OCI-LY3 (cell line): ENCODE data around the gene CARD19.

Experiments used
- H2AFZ ChIP-seq: fragments of 200-600, 300-600 bp; shearing (Covaris generic); 2 replicates; pipeline ENCODE4 v1.6.0; 2014; ENCODE audit warnings: antibody characterized with exemption, low read depth, low read length
- H3K27ac ChIP-seq: fragments of 200-600, 300-600 bp; sonication (generic); 2 replicates; pipeline ENCODE4 v1.5.1; 2014; ENCODE audit warnings: mild to moderate bottlenecking, low read length, moderate library complexity, mixed read lengths
- H3K27me3 ChIP-seq: fragments of 200-600, 300-600 bp; sonication (generic); 2 replicates; pipeline ENCODE4 v1.6.1; 2014; ENCODE audit warnings: low read depth, low read length, mixed read lengths
- H3K36me3 ChIP-seq: fragments of 200-600, 300-600 bp; sonication (generic); replicated peaks from 2 replicates; pipeline ENCODE3; 2014; ENCODE audit warnings: low read depth, low read length, mixed read lengths
- H3K4me1 ChIP-seq: fragments of 300-600, 200-600 bp; sonication (generic); 2 replicates; pipeline ENCODE4 v1.6.1; 2014; ENCODE audit warnings: low read length, mixed read lengths
- H3K4me2 ChIP-seq: fragments of 200-600, 300-600 bp; sonication (generic); 2 replicates; pipeline ENCODE4 v1.6.1; 2014; ENCODE audit warnings: low read length, mixed read lengths
- H3K4me3 ChIP-seq: fragments of 300-600, 200-600 bp; sonication (generic); 2 replicates; pipeline ENCODE4 v1.5.1; 2014; ENCODE audit warnings: antibody characterized with exemption, mild to moderate bottlenecking, low read length, moderate library complexity
- H3K79me2 ChIP-seq: fragments of 300-600, 200-600 bp; shearing (Covaris generic); 2 replicates; pipeline ENCODE4 v1.6.1; 2014; ENCODE audit warnings: mild to moderate bottlenecking, low read length, mixed read lengths
- H3K9ac ChIP-seq: fragments of 300-600, 200-600 bp; shearing (Covaris generic); 2 replicates; pipeline ENCODE4 v1.6.0; 2014; ENCODE audit warnings: mild to moderate bottlenecking, low read length, moderate library complexity
- H3K9me3 ChIP-seq: fragments of 200-600, 300-600 bp; shearing (Covaris generic); 2 replicates; pipeline ENCODE4 v1.6.1; 2014; ENCODE audit warnings: low read length, mixed read lengths; ENCODE audit not compliant: insufficient read depth
- H4K20me1 ChIP-seq: fragments of 200-600, 300-600 bp; sonication (generic); 2 replicates; pipeline ENCODE4 v1.6.1; 2016; ENCODE audit warnings: low read length, mixed read lengths; ENCODE audit not compliant: insufficient read depth
- CTCF ChIP-seq: fragments of 200-600, 300-600 bp; sonication (generic); IDR thresholded peaks from 2 replicates; pipeline ENCODE4 v1.5.1; 2014; ENCODE audit warnings: antibody characterized with exemption, low read length, low read depth
- EZH2phosphoT487 ChIP-seq: fragments of 200-600 bp; shearing (Covaris generic); IDR thresholded peaks from 2 replicates; pipeline ENCODE4 v1.6.1; 2018; ENCODE audit warnings: antibody characterized with exemption, mixed run types, low read depth

The CARD19 gene

GRCh38 chr9:93096811-93097382 is 880 bp downstream of the CARD19 start:
- Histone ChIP-seq H3K4me3 (peak overlapping the region; percentile 99), H3K9ac (peak overlapping the region; percentile 88), H3K27me3 (no peaks in the 10 kb centered on the region), H3K9me3 (peaks cover under 1% of the 10 kb centered on the region; the same call in 1 of the 2 replicates), H3K27ac (no peak overlapping the region), H3K79me2 (peaks cover 7% of the 10 kb centered on the region; the same call in 1 of the 2 replicates), H4K20me1 (no peaks in the 10 kb centered on the region), H3K4me1 (peaks cover 43% of the 10 kb centered on the region), H3K36me3 (no peaks in the 10 kb centered on the region), H2AFZ (no peak overlapping the region), H3K4me2 (peak overlapping the region; percentile 88)
- TF ChIP-seq EZH2phosphoT487, result no peak
- TF ChIP-seq CTCF, result no peak

GRCh38 chr9:93097511-93098201 is 1.6 kb downstream of the CARD19 start:
- Histone ChIP-seq H2AFZ (no peak overlapping the region), H3K4me1 (peaks cover 35% of the 10 kb centered on the region), H3K27me3 (no peaks in the 10 kb centered on the region), H3K79me2 (peaks cover 7% of the 10 kb centered on the region; the same call in 1 of the 2 replicates), H3K4me2 (peak overlapping the region; percentile 88), H3K9ac (no peak overlapping the region), H3K36me3 (no peaks in the 10 kb centered on the region), H3K4me3 (peak overlapping the region; percentile 99; the same call in 1 of the 2 replicates), H3K9me3 (no peaks in the 10 kb centered on the region), H3K27ac (no peak overlapping the region), H4K20me1 (no peaks in the 10 kb centered on the region)
- TF ChIP-seq EZH2phosphoT487, result no peak
- no peak for TF ChIP-seq CTCF

- H4K20me1 ChIP-seq, result no peaks in the 10 kb centered on the region
Measured at GRCh38 chr9:93098236-93098946, 2.4 kb downstream of the CARD19 start.

More at GRCh38 chr9:93098236-93098946, 2.4 kb downstream of the CARD19 start:
- peaks cover 28% of the 10 kb centered on the region for H3K4me1 ChIP-seq
- H3K9me3 ChIP-seq, result no peaks in the 10 kb centered on the region
- H3K9ac ChIP-seq, result no peak overlapping the region
- H3K27me3 ChIP-seq, result no peaks in the 10 kb centered on the region
- H3K36me3 ChIP-seq, result no peaks in the 10 kb centered on the region
- H3K4me3 ChIP-seq, result no peak overlapping the region
- no peak overlapping the region for H3K4me2 ChIP-seq
- no peak overlapping the region for H3K27ac ChIP-seq
- H3K79me2 ChIP-seq, result peaks cover 7% of the 10 kb centered on the region; the same call in 1 of the 2 replicates
- H2AFZ ChIP-seq, result no peak overlapping the region
- TF ChIP-seq CTCF (no peak), EZH2phosphoT487 (no peak)
